Measurements from ENCODE around the gene IGFN1.
"Not testable (repeated sequence)": the region's sequence is repeated elsewhere in the genome, so short reads cannot be mapped to it uniquely, and the experiment has no call there.

Gene IGFN1

GRCh38 chr1:201153474-201154388, 36.9 kb upstream of the IGFN1 start:
- no peak for DNase-seq (ENCODE audit: low spot score)
- H3K4me3 Mint-ChIP-seq, result peak overlapping the region; percentile 83
- H3K27ac Mint-ChIP-seq, result peak overlapping the region; percentile 75
- H3K27me3 Mint-ChIP-seq (ENCODE audit: low read depth), result peaks cover 16% of the 10 kb centered on the region
- H3K9me3 Mint-ChIP-seq, result no peaks in the 10 kb centered on the region
- H3K4me1 Mint-ChIP-seq (ENCODE audit: low read depth), result peaks cover 12% of the 10 kb centered on the region
- H3K36me3 Mint-ChIP-seq (ENCODE audit: low read depth), result peaks cover 2% of the 10 kb centered on the region

DNA sequence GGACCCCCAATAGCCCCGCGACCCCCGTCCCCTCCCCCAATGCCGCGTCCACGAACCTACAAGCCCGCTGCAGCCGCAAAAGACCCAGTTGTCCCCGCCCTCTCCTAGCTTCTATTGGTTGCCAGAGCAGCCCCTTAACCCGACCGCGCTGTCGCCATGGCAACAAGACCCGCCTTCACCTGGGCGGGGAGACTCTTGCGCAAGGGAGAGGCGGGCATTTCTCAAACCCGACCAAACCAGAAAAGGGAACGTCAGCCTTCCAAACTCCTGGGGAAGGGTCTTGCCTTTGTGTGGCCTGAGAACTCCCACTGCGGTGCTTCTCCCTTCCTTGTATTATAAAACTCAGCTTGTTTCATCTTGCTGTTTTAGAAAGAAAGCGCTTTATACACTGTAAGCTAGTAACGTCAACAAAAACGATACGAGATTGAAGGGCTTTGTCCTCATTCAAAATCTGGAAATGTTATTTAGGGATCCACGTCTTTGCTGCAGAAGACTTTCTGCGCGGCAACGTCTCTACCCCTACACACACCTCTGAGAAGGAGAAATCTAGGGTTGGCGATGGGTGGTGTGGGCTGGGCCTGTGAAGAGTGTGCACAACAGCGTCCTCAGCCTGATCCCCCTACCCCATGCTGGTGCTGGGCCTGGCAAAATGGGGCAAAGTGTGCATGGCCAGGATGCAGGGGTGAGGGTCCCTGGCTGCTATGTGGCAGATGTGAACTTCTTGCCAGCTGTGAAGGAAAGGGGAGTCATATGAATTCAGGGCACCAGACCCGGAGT, 36.0 kb upstream of the IGFN1 start, which contains the start of gene TMEM9:
TSS of gene TMEM9 (minus strand) at position 86 of the 777 bp plus-strand sequence. CDS start 551 bp downstream, outside the sequence.
- H3K4me1 Mint-ChIP-seq (ENCODE audit: low read depth), result peaks cover 12% of the 10 kb centered on the region
- peak within 1 kb of the TSS; percentile 83 for H3K4me3 Mint-ChIP-seq
- peak; percentile 92 for DNase-seq (ENCODE audit: low spot score)
- H3K27ac Mint-ChIP-seq, result peak within 1 kb of the TSS; percentile 75
- no peaks in the 10 kb centered on the region for H3K36me3 Mint-ChIP-seq (ENCODE audit: low read depth)
- H3K27me3 Mint-ChIP-seq (ENCODE audit: low read depth), result peaks cover 16% of the 10 kb centered on the region
- H3K9me3 Mint-ChIP-seq, result no peaks in the 10 kb centered on the region

- H3K4me1 Mint-ChIP-seq (ENCODE audit: low read depth), result peaks cover 12% of the 10 kb centered on the region
- H3K4me3 Mint-ChIP-seq, result no peak overlapping the region
- peaks cover 16% of the 10 kb centered on the region for H3K27me3 Mint-ChIP-seq (ENCODE audit: low read depth)
- DNase-seq (ENCODE audit: low spot score), result no peak
- H3K27ac Mint-ChIP-seq, result no peak overlapping the region
- no peaks in the 10 kb centered on the region for H3K36me3 Mint-ChIP-seq (ENCODE audit: low read depth)
- no peaks in the 10 kb centered on the region for H3K9me3 Mint-ChIP-seq
Measured at GRCh38 chr1:201155354-201155753, 35.3 kb upstream of the IGFN1 start.

DNA sequence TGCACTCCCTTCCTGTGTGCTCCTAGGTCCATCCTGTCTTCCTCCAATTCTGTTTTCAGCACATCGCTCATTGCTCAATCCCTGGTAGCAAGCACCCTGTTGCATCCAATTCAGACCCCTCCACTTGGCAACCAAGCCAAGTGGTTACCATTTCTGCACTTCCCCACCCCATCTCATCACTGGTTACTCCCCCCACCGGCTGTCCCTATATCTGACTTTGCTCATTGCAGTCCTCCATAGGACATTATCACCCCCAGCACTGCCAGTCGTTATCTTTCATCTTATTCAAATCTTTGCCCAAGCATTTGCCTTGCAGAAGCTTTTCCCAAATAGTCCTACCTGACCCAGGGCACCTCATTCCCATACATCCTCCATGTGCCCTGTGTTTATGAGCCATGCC, 34.3 kb upstream of the IGFN1 start:
- H3K27me3 Mint-ChIP-seq (ENCODE audit: low read depth), result peaks cover 20% of the 10 kb centered on the region
- H3K4me3 Mint-ChIP-seq, result no peak overlapping the region

DNA sequence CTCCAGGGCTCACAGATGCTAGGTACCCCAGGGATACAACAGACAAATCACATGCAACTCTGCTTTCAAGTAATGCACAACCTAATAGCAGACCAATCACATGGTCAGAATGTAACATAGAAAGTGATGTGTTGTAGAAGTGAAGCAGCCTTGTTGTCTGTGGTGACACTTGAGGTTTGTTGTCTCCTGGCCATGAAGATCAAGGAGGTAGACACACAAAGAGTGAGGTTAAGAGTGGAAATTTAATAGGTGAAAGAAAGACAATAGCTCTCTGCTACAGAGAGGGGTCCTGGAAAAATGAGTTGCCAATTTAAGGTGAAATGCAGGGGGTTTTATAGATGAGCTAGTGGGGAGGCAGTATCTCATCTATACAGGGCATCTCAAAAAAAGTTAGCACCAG, 33.8 kb upstream of the IGFN1 start:
- H3K36me3 Mint-ChIP-seq (ENCODE audit: low read depth), result no peaks in the 10 kb centered on the region
- H3K27ac Mint-ChIP-seq, result no peak overlapping the region
- H3K9me3 Mint-ChIP-seq, result no peaks in the 10 kb centered on the region
- H3K4me3 Mint-ChIP-seq, result no peak overlapping the region
- peaks cover 20% of the 10 kb centered on the region for H3K27me3 Mint-ChIP-seq (ENCODE audit: low read depth)
- H3K4me1 Mint-ChIP-seq (ENCODE audit: low read depth), result peaks cover 12% of the 10 kb centered on the region
- DNase-seq (ENCODE audit: low spot score), result no peak

More for the DNA sequence above, 34.3 kb upstream of the IGFN1 start:
- Mint-ChIP-seq H3K36me3 (ENCODE audit: low read depth) (no peaks in the 10 kb centered on the region), H3K27ac (no peak overlapping the region), H3K4me1 (ENCODE audit: low read depth) (peaks cover 12% of the 10 kb centered on the region), H3K9me3 (no peaks in the 10 kb centered on the region)
- no peak for DNase-seq (ENCODE audit: low spot score)

DNA sequence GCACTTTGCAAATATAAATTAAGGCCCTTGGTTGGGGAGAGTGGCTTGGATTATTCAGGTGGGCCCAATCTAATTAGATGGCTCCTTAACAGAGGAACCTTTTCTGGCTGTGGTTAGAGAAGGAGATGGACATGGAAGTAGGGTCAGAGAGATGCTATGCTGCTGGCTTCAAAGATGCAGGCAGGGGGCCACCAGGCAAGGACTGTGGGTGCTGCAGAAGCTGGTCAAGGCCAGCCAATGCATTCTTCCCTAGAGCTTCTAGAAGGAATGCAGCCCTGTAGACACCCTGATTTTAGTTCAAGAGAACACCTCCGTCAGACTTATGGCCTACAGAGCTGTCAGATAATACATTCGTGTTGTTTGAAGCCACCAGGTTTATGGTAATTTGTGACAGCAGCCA, 32.7 kb upstream of the IGFN1 start:
- Mint-ChIP-seq H3K27me3 (ENCODE audit: low read depth) (peaks cover 27% of the 10 kb centered on the region), H3K27ac (no peak overlapping the region), H3K36me3 (ENCODE audit: low read depth) (no peaks in the 10 kb centered on the region), H3K9me3 (no peaks in the 10 kb centered on the region), H3K4me1 (ENCODE audit: low read depth) (peaks cover 12% of the 10 kb centered on the region), H3K4me3 (no peak overlapping the region)
- no peak for DNase-seq (ENCODE audit: low spot score)

DNA sequence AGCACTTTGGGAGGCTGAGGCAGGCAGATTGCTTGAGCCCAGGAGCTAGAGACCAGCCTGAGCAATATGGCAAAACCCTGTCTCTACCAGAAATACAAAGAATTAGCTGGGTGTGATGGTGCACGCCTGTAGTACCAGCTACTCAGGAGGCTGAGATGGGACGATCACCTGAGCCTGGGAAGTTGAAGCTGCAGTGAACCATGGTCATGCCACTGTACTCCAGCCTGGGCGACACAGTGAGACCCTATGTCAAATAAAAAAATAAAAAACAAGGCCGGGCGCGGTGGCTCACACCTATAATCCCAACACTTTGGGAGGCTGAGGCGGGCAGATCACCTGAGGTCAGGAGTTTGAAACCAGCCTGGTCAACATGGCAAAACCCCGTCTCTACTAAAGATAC, 27.6 kb upstream of the IGFN1 start:
- not testable (repeated sequence) for H3K4me3 Mint-ChIP-seq; H3K27ac Mint-ChIP-seq; H3K36me3 Mint-ChIP-seq (ENCODE audit: low read depth); H3K9me3 Mint-ChIP-seq; DNase-seq (ENCODE audit: low spot score); H3K4me1 Mint-ChIP-seq (ENCODE audit: low read depth)
- peaks cover 14% of the 10 kb centered on the region for H3K27me3 Mint-ChIP-seq (ENCODE audit: low read depth)

DNA sequence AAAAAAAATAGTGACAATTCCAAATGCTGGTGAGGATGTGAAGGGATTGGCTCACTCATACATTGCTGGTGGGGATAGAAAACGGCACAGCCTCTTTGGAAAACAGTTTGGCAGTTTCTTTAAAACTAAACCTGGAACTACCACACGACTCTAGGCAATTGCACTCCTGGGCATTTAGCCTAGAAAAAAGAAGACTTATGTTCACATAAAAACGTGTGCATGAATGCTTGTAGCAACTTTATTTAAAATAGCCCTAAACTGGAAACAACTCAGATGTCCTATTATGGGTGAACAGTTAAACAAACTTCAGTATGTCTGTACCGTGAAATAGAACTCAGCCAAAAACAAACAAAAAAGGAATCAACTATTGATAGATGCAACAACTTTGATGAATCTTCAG, 26.9 kb upstream of the IGFN1 start:
- Mint-ChIP-seq H3K27ac (no peak overlapping the region), H3K36me3 (ENCODE audit: low read depth) (no peaks in the 10 kb centered on the region), H3K27me3 (ENCODE audit: low read depth) (peaks cover 13% of the 10 kb centered on the region), H3K4me3 (no peak overlapping the region), H3K4me1 (ENCODE audit: low read depth) (no peaks in the 10 kb centered on the region), H3K9me3 (no peaks in the 10 kb centered on the region)
- DNase-seq (ENCODE audit: low spot score), result no peak

DNA sequence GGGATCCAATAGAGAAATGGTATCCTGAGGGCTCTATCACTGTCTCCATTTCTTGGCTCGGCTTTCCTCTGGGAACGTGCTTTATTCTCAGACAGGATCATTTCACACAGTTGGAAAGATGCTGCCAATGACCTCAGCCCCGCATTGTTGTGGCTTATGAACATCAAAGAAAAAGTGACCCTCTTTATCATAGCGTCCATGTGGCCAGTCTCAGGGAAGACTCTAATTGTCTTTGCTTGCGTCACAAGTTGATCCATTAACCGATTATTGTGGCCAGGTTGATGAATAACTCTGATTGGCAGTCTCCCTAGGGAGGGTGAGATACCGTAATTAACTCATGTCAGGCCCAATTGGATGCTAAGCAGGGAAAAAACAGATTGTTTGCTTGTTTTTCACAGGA, 26.0 kb upstream of the IGFN1 start:
- Mint-ChIP-seq H3K4me1 (ENCODE audit: low read depth) (no peaks in the 10 kb centered on the region), H3K4me3 (no peak overlapping the region)
- DNase-seq (ENCODE audit: low spot score), result no peak

DNA sequence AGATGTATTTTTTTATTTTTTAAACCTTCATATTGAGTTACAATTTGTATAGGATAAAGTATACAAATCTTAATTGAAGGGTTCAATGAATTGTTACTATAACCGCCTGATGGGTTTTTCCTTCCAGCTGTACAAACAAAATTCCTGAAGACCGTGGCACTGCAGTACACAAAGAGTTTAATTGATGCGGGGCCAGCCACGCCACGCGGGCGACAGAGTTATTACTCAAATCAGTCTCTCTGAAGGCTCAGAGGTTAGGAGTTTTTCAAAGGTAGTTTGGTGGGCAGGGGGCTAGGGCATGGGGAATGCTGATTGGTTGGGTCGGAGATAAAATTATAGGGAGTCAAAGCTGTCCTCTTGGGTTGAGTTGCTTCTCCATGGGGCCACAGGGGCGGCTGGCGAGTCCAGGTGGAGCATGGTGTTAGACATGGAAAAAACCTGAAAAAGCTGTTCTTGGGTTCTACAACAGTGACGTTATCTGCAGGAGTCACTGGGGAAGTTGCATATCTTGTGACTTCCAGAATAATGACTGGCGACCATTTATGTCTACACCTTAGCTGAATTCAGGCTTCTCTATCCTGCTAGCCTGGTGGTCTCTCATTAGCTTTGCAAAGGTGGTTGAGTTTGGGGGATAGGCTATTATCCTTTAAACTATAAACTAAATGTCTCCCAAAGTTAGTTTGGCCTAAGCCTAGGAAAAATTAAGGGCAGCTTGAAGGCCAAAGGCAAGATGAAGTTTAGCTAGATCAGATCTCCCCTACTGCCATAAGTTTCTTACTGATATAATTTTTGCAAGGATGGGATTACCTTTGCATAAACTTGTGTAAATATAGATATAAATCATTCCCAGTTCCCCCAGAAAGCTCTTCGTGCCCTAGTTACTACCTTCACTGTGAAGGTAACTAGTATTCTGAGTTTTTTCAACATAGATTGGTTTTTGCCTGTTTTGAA, 23.3 kb upstream of the IGFN1 start:
- DNase-seq (ENCODE audit: low spot score), result no peak
- Mint-ChIP-seq H3K9me3 (no peaks in the 10 kb centered on the region), H3K27ac (no peak overlapping the region), H3K27me3 (ENCODE audit: low read depth) (peaks cover 26% of the 10 kb centered on the region), H3K36me3 (ENCODE audit: low read depth) (no peaks in the 10 kb centered on the region), H3K4me3 (no peak overlapping the region), H3K4me1 (ENCODE audit: low read depth) (peaks cover 6% of the 10 kb centered on the region)

More for the DNA sequence above, 26.0 kb upstream of the IGFN1 start:
- Mint-ChIP-seq H3K36me3 (ENCODE audit: low read depth) (no peaks in the 10 kb centered on the region), H3K9me3 (no peaks in the 10 kb centered on the region), H3K27me3 (ENCODE audit: low read depth) (peaks cover 19% of the 10 kb centered on the region), H3K27ac (no peak overlapping the region)

DNA sequence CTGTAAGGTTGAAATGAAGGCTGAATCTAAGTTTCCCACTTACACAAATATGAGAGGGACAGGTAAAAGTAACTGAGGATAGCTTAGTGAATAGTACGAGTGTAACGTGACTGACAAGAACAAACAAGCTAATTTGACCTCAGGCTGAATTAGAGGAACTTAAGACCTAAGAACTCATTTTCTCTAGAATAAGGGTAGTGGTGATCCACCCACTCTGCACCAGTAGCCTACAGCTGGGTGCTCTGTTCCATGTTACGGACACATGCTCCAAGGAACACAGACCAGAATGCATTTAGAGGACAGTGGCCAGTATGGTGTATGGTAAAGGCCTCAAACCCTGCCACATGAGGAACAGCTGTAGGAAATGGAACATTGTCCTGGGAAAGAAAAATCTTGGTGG, 21.4 kb upstream of the IGFN1 start:
- no peaks in the 10 kb centered on the region for H3K9me3 Mint-ChIP-seq
- no peak overlapping the region for H3K27ac Mint-ChIP-seq
- no peak overlapping the region for H3K4me3 Mint-ChIP-seq

DNA sequence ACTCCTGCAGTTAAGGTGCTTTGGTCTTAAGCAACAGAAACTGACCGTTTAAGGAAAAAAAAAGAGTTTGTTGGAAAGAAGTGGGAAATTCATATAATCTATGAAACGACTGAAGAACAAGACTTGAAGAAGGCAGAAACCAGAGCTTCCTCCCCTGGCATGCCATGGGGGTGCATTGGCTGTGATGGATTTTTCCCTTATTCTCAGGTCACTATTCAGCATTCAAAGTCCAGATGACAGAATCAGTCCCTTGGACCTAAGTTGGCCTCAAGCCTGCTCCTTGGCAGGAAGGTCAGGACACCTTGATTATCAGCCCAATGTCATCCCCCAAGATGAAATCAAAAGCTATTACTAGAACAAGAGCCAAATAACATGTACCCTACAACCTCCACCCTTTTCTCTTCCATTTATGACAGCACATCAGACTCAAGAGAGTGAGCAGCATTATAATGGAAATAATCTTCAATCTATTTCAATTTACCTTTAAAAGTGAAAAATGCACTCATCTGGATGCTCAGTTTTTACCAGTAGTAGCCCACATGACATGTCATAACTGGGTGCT, 20.6 kb upstream of the IGFN1 start:
- Mint-ChIP-seq H3K9me3 (no peaks in the 10 kb centered on the region), H3K4me1 (ENCODE audit: low read depth) (peaks cover 6% of the 10 kb centered on the region), H3K27me3 (ENCODE audit: low read depth) (peaks cover 19% of the 10 kb centered on the region), H3K36me3 (ENCODE audit: low read depth) (no peaks in the 10 kb centered on the region), H3K4me3 (peak overlapping the region; percentile 72), H3K27ac (no peak overlapping the region)
- no peak for DNase-seq (ENCODE audit: low spot score)

More for the DNA sequence above, 21.4 kb upstream of the IGFN1 start:
- Mint-ChIP-seq H3K36me3 (ENCODE audit: low read depth) (no peaks in the 10 kb centered on the region), H3K27me3 (ENCODE audit: low read depth) (peaks cover 19% of the 10 kb centered on the region), H3K4me1 (ENCODE audit: low read depth) (peaks cover 6% of the 10 kb centered on the region)
- no peak for DNase-seq (ENCODE audit: low spot score)

GRCh38 chr1:201170533-201171062, 20.0 kb upstream of the IGFN1 start:
- H3K4me3 Mint-ChIP-seq, result peak overlapping the region; percentile 72

More at GRCh38 chr1:201170533-201171062, 20.0 kb upstream of the IGFN1 start:
- Mint-ChIP-seq H3K4me1 (ENCODE audit: low read depth) (peaks cover 6% of the 10 kb centered on the region), H3K27me3 (ENCODE audit: low read depth) (peaks cover 21% of the 10 kb centered on the region), H3K27ac (peak overlapping the region; percentile 18), H3K36me3 (ENCODE audit: low read depth) (no peaks in the 10 kb centered on the region), H3K9me3 (no peaks in the 10 kb centered on the region)
- peak; percentile 74 for DNase-seq (ENCODE audit: low spot score)
